Sigmoid colon (tissue), 7 donors: ENCODE measurements around the gene RAB8A. TPM values are rescaled to one million over a fixed set of nuclear protein-coding genes. Genes with fewer than 3 reads are reported as not detected.
A peak's percentile ranks its signal among the peaks of the same experiment; 100 is the strongest.

ENCODE experiments used
- DNase-seq: peaks from one replicate; pipeline ENCODE4 v3.0.0-alpha.2; 2019
- H3K27ac ChIP-seq, 4 donors: fragments of 200-600 bp; sonication (generic); one replicate each; pipeline ENCODE4 v1.5.1; 2016 to 2019; ENCODE audit warnings: mild to moderate bottlenecking in 1 of 4
- H3K27me3 ChIP-seq, 3 donors: fragments of 200-600 bp; sonication (generic); one replicate each; pipeline ENCODE4 v1.5.1; 2019; ENCODE audit warnings: mild to moderate bottlenecking in 1 of 3
- H3K36me3 ChIP-seq, 4 donors: fragments of 200-600 bp; sonication (generic); one replicate each; pipeline ENCODE4 v1.5.1; 2016 to 2019
- H3K4me1 ChIP-seq, 4 donors: fragments of 200-600 bp; sonication (generic); one replicate each; pipeline ENCODE4 v1.5.1; 2017 to 2019
- H3K4me3 ChIP-seq, 4 donors: fragments of 200-600 bp; sonication (generic); one replicate each; pipeline ENCODE4 v1.5.1; 2017 to 2019; ENCODE audit warnings: mild to moderate bottlenecking in 2 of 4, moderate library complexity in 1 of 4
- H3K9me3 ChIP-seq, 4 donors: fragments of 200-600 bp in 3 of 4; sonication (generic) in 3 of 4; one replicate each; pipeline versions ENCODE4 v1.5.1 to v1.6.1; 2013 to 2019
- EP300 ChIP-seq, 4 donors: sonication (generic); formaldehyde crosslinking; IDR thresholded peaks; one replicate each; pipeline ENCODE4 v1.6.1; 2017; ENCODE audit warnings: antibody characterized with exemption in 4 of 4
- POLR2A ChIP-seq, 2 donors: fragments of 450-650 bp; IDR thresholded peaks; one replicate each; pipeline ENCODE4 v1.6.1; 2016; ENCODE audit warnings: antibody characterized with exemption in 2 of 2, mild to moderate bottlenecking in 2 of 2, moderate library complexity in 2 of 2
- POLR2AphosphoS5 ChIP-seq, 4 donors: sonication (generic); formaldehyde crosslinking; IDR thresholded peaks; one replicate each; pipeline ENCODE4 v1.6.1; 2017; ENCODE audit warnings: antibody characterized with exemption in 4 of 4
- WGBS, 2 donors: extraction: QIAGEN DNeasy Blood & Tissue Kit; methylation state at CpG; one replicate each; pipeline ENCODE4 v1.1.7; 2013; 5-methylcytosine and 5-hydroxymethylcytosine counted together
- intact Hi-C: fragments of 100-400 bp; cut with DNase I; formaldehyde crosslinking; loops from one replicate; pipeline ENCODE4 v1.15.1; 2023
- polyA plus RNA-seq, 3 donors: library from polyadenylated mRNA; stranded (reverse); fragments of 200-250 nt; gene quantifications; one replicate each; pipeline ENCODE4 v1.2.3, GENCODE V29; 2013
- total RNA-seq, 4 donors: library from RNA; depleted of rRNA; stranded (reverse); fragments of >200 nt; gene quantifications; one replicate each; pipeline ENCODE4 v1.1.0, GENCODE V29; 2016
- TF ChIP-seq, protein P1 (sequence below), 4 experiments: fragments of 450-650 bp in 3 of 4; fragments of 200-600 bp in 1 of 4; IDR thresholded peaks; one replicate each; pipeline ENCODE4 v1.5.1; 2016 to 2019; ENCODE audit warnings: antibody characterized with exemption in 4 of 4, mild to moderate bottlenecking in 3 of 4, moderate library complexity in 2 of 4
- donor health status: healthy with polysubstance abuse.
- donor health status: Bipolar disorder and iron deficiency.
- donor health status: healthy.

The RAB8A gene
- total and polyA plus RNA-seq, 7 donors: 32.8 to 126 (median 43.9) TPM

DNA sequence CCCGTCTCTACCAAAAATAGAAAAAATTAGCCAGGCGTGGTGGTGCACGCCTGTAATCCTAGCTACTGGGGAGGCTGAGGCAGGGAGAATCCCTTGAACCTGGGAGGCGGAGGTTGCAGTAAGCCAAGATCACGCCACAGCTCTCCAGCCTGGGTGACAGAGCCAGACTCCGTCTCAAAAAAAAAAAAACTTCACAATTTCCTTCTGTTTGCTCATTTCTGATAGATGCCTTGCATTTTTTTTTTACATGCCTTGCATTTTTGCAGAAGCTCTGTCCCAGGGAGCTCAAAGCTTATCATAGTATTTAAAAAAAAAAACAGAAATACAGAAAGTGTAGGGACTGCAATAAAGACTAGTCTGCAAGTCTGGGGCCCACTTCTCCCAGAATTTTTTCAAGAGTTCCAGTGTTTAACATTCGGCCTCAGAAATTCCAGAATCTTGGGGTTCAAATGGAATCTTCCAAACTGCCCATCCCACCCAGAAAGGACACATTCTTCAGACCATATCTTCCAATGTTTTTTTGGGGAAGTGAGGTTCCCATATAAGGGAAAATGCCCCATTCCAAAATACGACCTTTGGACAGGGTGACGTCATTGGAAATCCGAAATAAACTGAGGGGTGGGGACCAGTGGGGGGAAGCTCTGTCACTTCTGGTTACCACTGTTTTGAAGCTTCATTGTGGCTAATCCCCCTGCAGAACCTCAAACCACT is 17.2 kb upstream of the RAB8A start:
- no peak for TF ChIP-seq EP300 (IDR thresholded peaks at IDR 0.05)
- TF ChIP-seq POLR2AphosphoS5 (IDR thresholded peaks at IDR 0.05): no peak
- TF ChIP-seq, protein P1, sequence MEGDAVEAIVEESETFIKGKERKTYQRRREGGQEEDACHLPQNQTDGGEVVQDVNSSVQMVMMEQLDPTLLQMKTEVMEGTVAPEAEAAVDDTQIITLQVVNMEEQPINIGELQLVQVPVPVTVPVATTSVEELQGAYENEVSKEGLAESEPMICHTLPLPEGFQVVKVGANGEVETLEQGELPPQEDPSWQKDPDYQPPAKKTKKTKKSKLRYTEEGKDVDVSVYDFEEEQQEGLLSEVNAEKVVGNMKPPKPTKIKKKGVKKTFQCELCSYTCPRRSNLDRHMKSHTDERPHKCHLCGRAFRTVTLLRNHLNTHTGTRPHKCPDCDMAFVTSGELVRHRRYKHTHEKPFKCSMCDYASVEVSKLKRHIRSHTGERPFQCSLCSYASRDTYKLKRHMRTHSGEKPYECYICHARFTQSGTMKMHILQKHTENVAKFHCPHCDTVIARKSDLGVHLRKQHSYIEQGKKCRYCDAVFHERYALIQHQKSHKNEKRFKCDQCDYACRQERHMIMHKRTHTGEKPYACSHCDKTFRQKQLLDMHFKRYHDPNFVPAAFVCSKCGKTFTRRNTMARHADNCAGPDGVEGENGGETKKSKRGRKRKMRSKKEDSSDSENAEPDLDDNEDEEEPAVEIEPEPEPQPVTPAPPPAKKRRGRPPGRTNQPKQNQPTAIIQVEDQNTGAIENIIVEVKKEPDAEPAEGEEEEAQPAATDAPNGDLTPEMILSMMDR (IDR thresholded peaks at IDR 0.05): no peak
- no peak for TF ChIP-seq POLR2A (IDR thresholded peaks at IDR 0.05)
- DNase-seq: no peak
- peak overlapping the region; percentile 66 to 100 (median 86) for H3K27ac ChIP-seq
- H3K4me3 ChIP-seq: no peak overlapping the region
- H3K36me3 ChIP-seq: peaks cover 69 to 100% (median 95%) of the 10 kb centered on the region in 4 donors
- H3K4me1 ChIP-seq: peaks cover 0 to 68% (median 33%) of the 10 kb centered on the region in 4 donors
- H3K9me3 ChIP-seq: no peaks in the 10 kb centered on the region
- intact Hi-C loops: loop anchor here (1.0 kb wide), 1 partner anchor 27 kb away; no protein-coding TSS in a partner anchor
- no peaks in the 10 kb centered on the region for H3K27me3 ChIP-seq
- 74 to 75% methylated on average over 10 of the region's 10 CpGs for WGBS, 2 donors

DNA sequence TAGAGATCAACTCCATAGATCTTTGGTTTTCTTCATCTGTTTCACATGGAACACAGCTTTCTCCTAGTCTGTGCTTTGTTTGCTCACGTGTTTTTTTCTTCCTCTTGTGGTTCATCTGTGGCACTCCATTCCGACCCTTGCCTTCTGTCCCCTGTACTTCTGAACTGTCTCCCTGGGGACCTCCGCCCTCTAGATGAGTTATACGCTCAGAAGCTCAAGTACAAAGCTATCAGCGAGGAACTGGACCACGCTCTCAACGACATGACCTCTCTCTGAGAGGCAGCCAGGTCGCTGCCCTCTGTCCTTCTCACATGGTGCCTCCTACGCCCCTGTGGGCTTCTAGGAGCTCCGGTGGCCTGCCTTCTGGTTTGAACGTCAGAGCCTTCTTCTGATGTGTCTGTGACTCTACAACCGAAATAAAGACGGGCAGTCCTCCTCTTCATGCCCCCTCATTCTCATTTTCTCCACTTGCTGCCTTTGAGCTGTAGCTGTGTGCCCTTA is 16.6 kb upstream of the RAB8A start:
- DNase-seq: no peak
- TF ChIP-seq POLR2A (IDR thresholded peaks at IDR 0.05) (no peak), EP300 (IDR thresholded peaks at IDR 0.05) (no peak), POLR2AphosphoS5 (IDR thresholded peaks at IDR 0.05) (peak in 2 of 4 donors; percentile 3 to 5)
- TF ChIP-seq, protein P1 (IDR thresholded peaks at IDR 0.05): no peak

DNA sequence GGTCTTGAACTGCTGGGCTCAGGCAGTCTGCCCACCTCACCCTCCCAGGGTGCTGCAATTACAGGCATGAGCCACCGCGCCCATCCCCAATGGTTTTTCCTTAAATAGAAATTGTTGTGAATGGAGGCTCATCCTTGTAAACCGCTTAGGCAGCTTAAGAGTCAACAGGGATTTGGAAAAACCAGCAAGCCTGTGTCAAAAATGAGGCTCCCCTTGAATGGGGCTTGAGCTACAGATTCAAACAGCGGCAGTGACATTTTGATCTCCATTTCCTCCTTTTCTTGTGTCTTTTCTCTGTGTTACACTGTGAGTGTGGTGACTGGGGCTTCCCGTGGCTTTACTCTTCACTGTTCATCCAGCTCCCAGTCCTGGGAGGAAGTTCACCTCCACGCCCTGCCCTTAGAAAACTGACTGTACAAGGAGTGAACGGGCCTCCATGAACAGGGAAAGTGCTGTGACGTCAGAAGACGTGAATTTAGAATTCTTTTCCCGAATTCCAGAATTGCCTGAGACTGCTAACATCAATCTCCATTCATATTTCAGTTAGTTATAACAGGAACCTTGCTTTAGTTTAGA is 15.3 kb upstream of the RAB8A start:
- peaks cover 0 to 56% (median 32%) of the 10 kb centered on the region in 4 donors for H3K4me1 ChIP-seq
- no peak for TF ChIP-seq POLR2A (IDR thresholded peaks at IDR 0.05)
- TF ChIP-seq POLR2AphosphoS5 (IDR thresholded peaks at IDR 0.05): peak; percentile 4 to 58 (median 44)
- H3K27me3 ChIP-seq: no peaks in the 10 kb centered on the region
- peaks cover 56 to 100% (median 95%) of the 10 kb centered on the region in 4 donors for H3K36me3 ChIP-seq
- no peaks in the 10 kb centered on the region for H3K9me3 ChIP-seq
- no peak for DNase-seq
- H3K27ac ChIP-seq: peak overlapping the region; percentile 66 to 100 (median 86)
- intact Hi-C loops: no loop called here
- H3K4me3 ChIP-seq: no peak overlapping the region
- 66 to 69% methylated on average over 10 of the region's 10 CpGs for WGBS, 2 donors

More for the DNA sequence above, 16.6 kb upstream of the RAB8A start:
- Histone ChIP-seq H3K36me3 (peaks cover 63 to 100% (median 95%) of the 10 kb centered on the region in 4 donors), H3K9me3 (no peaks in the 10 kb centered on the region), H3K4me1 (peaks cover 0 to 65% (median 32%) of the 10 kb centered on the region in 4 donors), H3K27me3 (no peaks in the 10 kb centered on the region), H3K4me3 (no peak overlapping the region), H3K27ac (peak overlapping the region; percentile 66 to 100 (median 86))
- intact Hi-C loops: loop anchor here (1.0 kb wide), 1 partner anchor 28 kb away; no protein-coding TSS in a partner anchor
- 62 to 81% methylated on average over 13 of the region's 13 CpGs for WGBS, 2 donors

DNA sequence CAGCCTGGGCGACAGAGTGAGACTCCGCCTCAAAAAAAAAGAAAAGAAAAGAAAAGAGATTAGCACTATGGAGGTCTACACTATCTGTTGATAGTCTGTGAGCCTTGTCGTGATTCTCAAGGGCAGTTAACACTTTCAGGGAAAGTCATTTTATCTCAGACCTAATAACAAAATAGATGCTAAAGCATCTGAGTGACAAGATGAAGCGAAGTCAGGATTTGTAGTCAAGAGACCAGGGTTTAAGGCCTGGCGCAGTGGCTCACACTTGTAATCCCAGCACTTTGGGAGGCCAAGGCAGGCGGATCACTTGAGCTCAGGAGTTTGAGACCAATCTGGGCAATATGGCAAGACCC is 13.3 kb upstream of the RAB8A start:
- Histone ChIP-seq H3K36me3 (peaks cover 56 to 100% (median 95%) of the 10 kb centered on the region in 4 donors), H3K27me3 (no peaks in the 10 kb centered on the region), H3K4me3 (no peak overlapping the region), H3K9me3 (no peaks in the 10 kb centered on the region), H3K4me1 (peaks cover 0 to 41% (median 32%) of the 10 kb centered on the region in 4 donors), H3K27ac (peak overlapping the region; percentile 66 to 100 (median 86))
- no peak for DNase-seq
- intact Hi-C loops: no loop called here
- TF ChIP-seq EP300 (IDR thresholded peaks at IDR 0.05) (no peak), POLR2A (IDR thresholded peaks at IDR 0.05) (no peak), POLR2AphosphoS5 (IDR thresholded peaks at IDR 0.05) (peak in 2 of 4 donors; percentile 2 to 27)
- TF ChIP-seq, protein P1 (IDR thresholded peaks at IDR 0.05): no peak
- 72 to 89% methylated on average over 6 of the region's 6 CpGs for WGBS, 2 donors

DNA sequence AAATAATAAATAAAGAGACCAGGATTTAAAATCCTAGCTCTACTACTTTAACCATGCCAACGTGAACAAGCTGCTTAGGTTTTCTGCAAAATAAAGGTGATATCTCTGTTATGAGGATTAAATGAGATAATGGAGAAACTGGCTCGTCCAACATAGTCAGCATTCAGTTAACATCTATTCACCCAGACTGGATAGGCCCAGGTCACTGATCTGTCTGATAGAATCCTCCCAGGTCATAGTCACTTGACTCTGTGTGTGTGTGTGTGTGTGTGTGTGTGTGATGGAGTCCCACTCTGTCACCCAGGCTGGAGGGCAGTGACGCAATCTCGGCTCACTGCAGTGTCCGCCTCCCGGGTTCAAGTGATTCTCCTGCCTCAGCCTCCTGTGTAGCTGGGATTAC is 12.9 kb upstream of the RAB8A start:
- Histone ChIP-seq H3K27ac (peak overlapping the region; percentile 17 to 100 (median 69)), H3K36me3 (peaks cover 57 to 100% (median 95%) of the 10 kb centered on the region in 4 donors), H3K27me3 (no peaks in the 10 kb centered on the region), H3K9me3 (no peaks in the 10 kb centered on the region), H3K4me3 (no peak overlapping the region), H3K4me1 (peaks cover 0 to 37% (median 31%) of the 10 kb centered on the region in 4 donors)
- TF ChIP-seq POLR2A (IDR thresholded peaks at IDR 0.05) (no peak), POLR2AphosphoS5 (IDR thresholded peaks at IDR 0.05) (no peak), EP300 (IDR thresholded peaks at IDR 0.05) (no peak)
- TF ChIP-seq, protein P1 (IDR thresholded peaks at IDR 0.05): no peak
- intact Hi-C loops: no loop called here
- 94% methylated on average over 6 of the region's 6 CpGs for WGBS, 2 donors
- no peak for DNase-seq
